Tibial artery (tissue), 4 donors: ENCODE data around the gene THAP8.

Source experiments
- DNase-seq, 2 donors: peaks; one replicate each; pipeline ENCODE4 v3.0.0-alpha.2; 2019
- H3K27ac ChIP-seq, 2 donors: fragments of 200-600 bp; sonication (generic) in 1 of 2; 1 replicate in 1 of 2; 2 replicates in 1 of 2; pipeline ENCODE4 v1.5.1; 2018 to 2019; ENCODE audit warnings: mild to moderate bottlenecking in 1 of 2
- H3K27me3 ChIP-seq, 2 donors: fragments of 200-600 bp; sonication (generic) in 1 of 2; one replicate each; pipeline versions ENCODE4 v1.5.1 to v1.6.0; 2016 to 2019
- H3K36me3 ChIP-seq, 3 donors: fragments of 200-600 bp; sonication (generic) in 2 of 3; one replicate each; pipeline ENCODE4 v1.5.1; 2016 to 2019; ENCODE audit warnings: mild to moderate bottlenecking in 2 of 3
- H3K4me1 ChIP-seq, 4 donors: fragments of 200-600 bp; sonication (generic) in 2 of 4; 1 replicate in 3 of 4; 2 replicates in 1 of 4; pipeline ENCODE4 v1.5.1; 2016 to 2019
- H3K4me3 ChIP-seq, 2 donors: fragments of 200-600 bp; sonication (generic) in 1 of 2; 1 replicate in 1 of 2; 2 replicates in 1 of 2; pipeline ENCODE4 v1.5.1; 2018 to 2019; ENCODE audit warnings: mild to moderate bottlenecking in 2 of 2
- H3K9me3 ChIP-seq, 3 donors: fragments of 200-600 bp; sonication (generic) in 1 of 3; one replicate each; pipeline ENCODE4 v1.5.1; 2016 to 2019
- CTCF ChIP-seq, 2 experiments: fragments of 200-600 bp in 1 of 2; fragments of 450-650 bp in 1 of 2; IDR thresholded peaks; one replicate each; pipeline ENCODE4 v1.5.1; 2017 to 2019; ENCODE audit warnings: antibody characterized with exemption in 2 of 2, mild to moderate bottlenecking in 1 of 2, moderate library complexity in 1 of 2
- intact Hi-C: fragments of 100-400 bp; cut with DNase I; formaldehyde crosslinking; loops from one replicate; pipeline ENCODE4 v1.15.0; 2023; ENCODE audit warnings: low total_unique reads

Gene THAP8

DNA sequence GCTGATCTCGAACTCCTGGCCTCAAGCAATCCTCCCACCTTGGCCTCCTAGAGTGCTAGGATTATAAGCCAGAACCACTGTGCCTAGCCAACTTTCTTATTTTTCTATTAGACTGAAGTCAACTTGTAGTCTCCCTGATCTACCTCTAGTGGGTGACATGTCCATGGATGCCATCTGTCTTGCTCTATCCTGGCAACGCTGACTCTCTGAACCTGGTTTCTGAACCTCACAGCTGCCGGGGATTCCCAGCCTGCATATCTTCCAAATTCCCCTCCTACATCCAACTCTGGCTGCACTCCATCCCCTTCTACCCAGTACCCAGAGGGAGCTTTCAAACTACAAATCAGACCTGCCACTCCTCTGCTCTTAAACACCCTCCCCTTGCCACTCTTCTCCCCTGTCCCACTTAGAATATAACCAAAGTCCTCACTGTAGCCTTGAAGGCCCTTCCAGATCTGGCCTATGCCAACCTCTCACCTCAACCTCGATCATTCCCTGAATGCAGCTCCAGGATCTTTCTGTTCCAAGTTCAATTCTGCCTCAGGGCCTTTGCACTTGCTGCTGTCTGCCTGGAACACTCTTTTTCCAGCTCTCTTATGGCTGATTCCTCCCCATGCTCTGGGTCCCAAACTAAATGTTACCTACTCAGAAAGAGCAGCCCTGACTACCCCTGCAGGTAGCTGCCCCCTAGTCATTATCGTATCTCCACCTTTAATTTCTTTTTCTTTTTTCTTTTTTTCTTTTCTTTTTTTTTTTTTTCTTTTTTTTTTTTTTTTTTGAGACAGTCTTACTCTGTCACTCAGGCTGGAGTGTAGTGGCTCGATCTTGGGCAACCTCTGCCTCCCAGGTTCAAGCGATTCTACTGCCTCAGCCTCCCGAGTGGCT lies 23.6 kb downstream of the THAP8 start:
- Histone ChIP-seq H3K36me3 (peaks cover 4 to 40% (median 15%) of the 10 kb centered on the region in 3 donors), H3K4me1 (peaks cover 0 to 19% (median 12%) of the 10 kb centered on the region in 4 donors), H3K9me3 (no peaks in the 10 kb centered on the region), H3K27ac (no peak overlapping the region), H3K27me3 (no peaks in the 10 kb centered on the region), H3K4me3 (no peak overlapping the region)
- no peak for DNase-seq
- no peak for TF ChIP-seq CTCF (IDR thresholded peaks at IDR 0.05)
- intact Hi-C loops: no loop called here

DNA sequence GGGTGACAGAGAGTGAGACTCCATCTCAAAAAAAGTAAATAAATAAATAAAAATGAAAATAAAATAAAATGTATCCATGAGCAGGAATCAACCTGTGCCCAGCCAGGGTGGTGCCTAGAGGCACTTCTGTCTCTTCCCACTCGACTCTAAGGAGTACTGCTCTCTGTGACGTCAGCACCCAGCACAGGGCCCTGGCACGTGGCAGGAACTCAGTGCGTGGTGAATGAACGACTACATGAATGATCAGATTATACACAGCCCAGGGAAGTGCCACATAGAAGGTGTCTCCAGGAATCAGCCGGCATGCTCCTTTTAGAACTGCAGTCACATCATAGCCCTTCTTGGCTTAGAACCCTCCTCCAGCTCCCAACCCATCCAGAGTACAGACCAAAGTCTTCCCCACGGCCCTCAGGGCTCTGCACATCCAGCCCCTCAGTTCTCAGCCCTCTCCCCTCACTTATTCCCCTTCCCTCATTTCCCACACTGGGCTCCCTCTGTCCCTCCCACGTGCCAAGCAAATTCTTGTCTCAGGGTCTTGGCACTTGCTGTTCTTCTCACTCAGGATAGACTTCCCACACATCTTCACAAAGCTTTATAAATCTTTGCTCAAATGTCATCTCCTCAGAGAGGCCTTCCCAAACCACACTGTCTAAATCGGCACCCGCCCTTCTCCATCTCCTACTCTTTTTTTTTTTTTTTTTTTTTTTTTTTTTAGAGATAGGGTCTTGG lies 25.6 kb downstream of the THAP8 start:
- Histone ChIP-seq H3K36me3 (peaks cover 4 to 48% (median 26%) of the 10 kb centered on the region in 3 donors), H3K9me3 (no peaks in the 10 kb centered on the region), H3K27ac (no peak overlapping the region), H3K4me3 (no peak overlapping the region), H3K27me3 (no peaks in the 10 kb centered on the region), H3K4me1 (peaks cover 0 to 19% (median 12%) of the 10 kb centered on the region in 4 donors)
- DNase-seq: no peak
- intact Hi-C loops: no loop called here
- TF ChIP-seq CTCF (IDR thresholded peaks at IDR 0.05): no peak

DNA sequence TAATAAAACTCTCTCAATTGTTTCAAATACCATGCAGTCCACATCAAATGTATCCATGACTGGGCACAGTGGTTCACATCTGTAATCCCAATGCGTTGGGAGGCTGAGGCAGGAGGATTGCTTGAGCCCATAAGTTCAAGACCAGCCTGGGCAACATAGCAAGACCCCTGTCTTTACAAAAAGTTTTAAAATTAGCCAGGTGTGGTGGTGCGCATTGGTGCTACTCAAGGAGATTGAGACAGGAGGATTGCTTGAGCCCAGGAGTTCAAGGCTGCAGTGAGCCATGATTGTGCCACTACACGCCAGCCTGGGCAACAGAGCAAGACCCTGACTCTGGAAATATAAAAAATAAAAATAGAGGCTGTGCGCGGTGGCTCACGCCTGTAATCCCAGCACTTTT lies 26.4 kb downstream of the THAP8 start:
- H3K4me3 ChIP-seq: no peak overlapping the region
- no peak for DNase-seq
- no peak overlapping the region for H3K27ac ChIP-seq
- intact Hi-C loops: no loop called here
- H3K9me3 ChIP-seq: no peaks in the 10 kb centered on the region
- peaks cover 0 to 11% (median 7%) of the 10 kb centered on the region in 4 donors for H3K4me1 ChIP-seq
- H3K36me3 ChIP-seq: peaks cover 4 to 55% (median 26%) of the 10 kb centered on the region in 3 donors
- no peak for TF ChIP-seq CTCF (IDR thresholded peaks at IDR 0.05)
- H3K27me3 ChIP-seq: no peaks in the 10 kb centered on the region

DNA sequence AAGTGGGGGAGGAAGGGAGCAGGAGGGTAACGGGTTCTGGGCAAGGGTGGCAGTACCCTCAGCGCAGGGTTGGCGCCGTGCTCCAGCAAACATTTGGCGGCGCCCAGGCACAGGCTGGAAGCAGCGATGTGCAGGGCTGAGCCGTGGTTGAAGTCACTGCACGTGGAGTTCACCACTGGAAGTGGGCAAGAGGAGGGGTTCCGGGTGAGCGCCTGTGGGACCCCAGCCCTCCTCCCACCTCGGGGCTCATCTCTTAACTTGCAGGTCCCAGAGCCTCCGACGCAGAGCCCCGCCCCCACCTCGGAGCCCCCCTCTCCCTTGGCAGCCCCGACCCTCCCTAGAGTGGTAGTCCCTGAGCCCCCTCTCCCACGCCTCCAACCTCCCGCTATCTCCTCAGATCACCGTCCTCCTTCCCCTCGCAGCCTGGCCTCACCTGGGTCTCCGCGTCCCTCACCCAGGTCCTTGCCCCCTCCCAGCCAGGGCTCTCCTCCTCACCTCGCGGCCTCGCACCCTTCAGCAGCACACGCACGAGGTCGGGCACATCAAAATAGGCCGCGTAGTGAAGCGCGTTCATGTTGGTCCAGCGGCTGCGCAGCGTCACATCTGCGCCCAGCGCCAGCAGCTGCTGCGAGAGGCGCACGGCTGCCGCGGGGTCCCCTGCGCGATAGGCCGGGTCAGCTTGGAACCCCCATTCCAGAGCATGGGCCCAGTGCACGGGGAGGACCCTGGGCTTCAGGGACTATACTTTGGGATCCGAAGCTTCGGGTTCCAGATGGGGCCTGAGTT lies 27.8 kb downstream of the THAP8 start:
- Histone ChIP-seq H3K9me3 (no peaks in the 10 kb centered on the region), H3K4me1 (no peaks in the 10 kb centered on the region), H3K36me3 (peaks cover 7 to 69% (median 40%) of the 10 kb centered on the region in 3 donors), H3K4me3 (no peak overlapping the region), H3K27ac (no peak overlapping the region), H3K27me3 (no peaks in the 10 kb centered on the region)
- DNase-seq: no peak
- no peak for TF ChIP-seq CTCF (IDR thresholded peaks at IDR 0.05)
- intact Hi-C loops: no loop called here

- H3K27me3 ChIP-seq: no peaks in the 10 kb centered on the region
- H3K27ac ChIP-seq: no peak overlapping the region
- no peak overlapping the region for H3K4me3 ChIP-seq
- DNase-seq: no peak
- H3K36me3 ChIP-seq: peaks cover 8 to 77% (median 44%) of the 10 kb centered on the region in 3 donors
- no peaks in the 10 kb centered on the region for H3K9me3 ChIP-seq
- TF ChIP-seq CTCF (IDR thresholded peaks at IDR 0.05): no peak
- intact Hi-C loops: no loop called here
- no peaks in the 10 kb centered on the region for H3K4me1 ChIP-seq
Measured at GRCh38 chr19:36025541-36025940, 28.5 kb downstream of the THAP8 start.
